Endometrial microvascular endothelial cells (primary cell): ENCODE results near the gene BCO1. TPM values are rescaled to one million over a fixed set of nuclear protein-coding genes. Genes with fewer than 3 reads are reported as not detected.

Source experiments
- in situ Hi-C: cut with HindIII; loops from 2 replicates; pipeline ENCODE4 v1.10.0; 2017; ENCODE audit warnings: low sequenced_read_pairs, low pct_unique_long_range_greater_than_20kb; ENCODE audit errors: inconsistent ontology term
- total RNA-seq: library from RNA; depleted of rRNA; stranded (reverse); fragments of >200 nt; gene quantifications from one replicate; pipeline ENCODE4 v1.2.3, GENCODE V29; 2015; ENCODE audit errors: inconsistent ontology term

BCO1 gene
- total RNA-seq, 1 donor from 2014 or later = not detected

GRCh38 chr16:81311762-81312161 is 73.3 kb downstream of the BCO1 start:
- in situ Hi-C loops = no loop called here

DNA sequence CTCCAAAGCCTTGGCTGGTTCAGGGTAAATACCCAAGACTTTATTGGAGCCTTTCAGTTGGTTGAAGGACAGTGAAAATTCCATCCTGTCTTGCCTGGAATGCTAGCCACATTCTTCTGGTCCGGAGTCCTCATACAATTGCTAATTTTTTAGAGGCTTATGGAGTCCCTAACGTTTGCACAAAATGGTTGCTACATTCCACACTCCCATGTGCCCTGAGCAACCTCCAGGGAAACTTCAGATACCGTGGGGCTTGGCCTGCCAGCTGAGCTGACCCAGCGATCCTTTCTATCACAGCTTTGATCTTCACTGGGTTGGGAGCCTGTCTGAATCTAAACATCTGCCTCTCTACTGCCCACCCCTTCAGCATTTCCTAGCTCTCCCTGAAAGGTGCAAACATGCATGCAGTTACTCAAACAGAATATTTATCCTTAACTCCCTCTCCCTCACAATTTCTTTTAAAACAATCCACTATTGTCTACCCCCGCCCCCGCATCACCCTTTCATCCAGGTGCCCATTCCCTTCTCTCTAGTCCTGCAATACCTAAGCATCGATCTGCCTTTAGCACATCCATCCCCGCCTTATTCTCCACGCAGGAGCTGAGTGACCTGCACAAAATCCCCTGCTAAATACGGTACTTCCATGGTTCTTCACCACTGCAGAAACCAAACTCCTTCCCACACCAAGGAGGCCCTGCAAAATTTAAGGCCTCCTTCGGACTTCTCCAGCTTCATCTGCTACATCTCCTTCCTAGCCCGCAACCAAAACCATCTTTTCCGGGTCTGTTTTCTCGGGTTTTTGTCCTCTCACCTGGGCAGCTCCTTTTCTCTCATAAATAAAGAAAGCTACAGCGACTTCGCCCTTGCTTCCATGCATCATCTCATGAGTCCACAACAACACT is 75.5 kb downstream of the BCO1 start:
- in situ Hi-C loops = no loop called here

- in situ Hi-C loops = no loop called here
Measured at GRCh38 chr16:81314603-81315270, 76.2 kb downstream of the BCO1 start, which contains the start of gene GAN. TSS of gene GAN (plus strand) at chr16:81314962. CDS start at chr16:81315114, 152 bp downstream.

DNA sequence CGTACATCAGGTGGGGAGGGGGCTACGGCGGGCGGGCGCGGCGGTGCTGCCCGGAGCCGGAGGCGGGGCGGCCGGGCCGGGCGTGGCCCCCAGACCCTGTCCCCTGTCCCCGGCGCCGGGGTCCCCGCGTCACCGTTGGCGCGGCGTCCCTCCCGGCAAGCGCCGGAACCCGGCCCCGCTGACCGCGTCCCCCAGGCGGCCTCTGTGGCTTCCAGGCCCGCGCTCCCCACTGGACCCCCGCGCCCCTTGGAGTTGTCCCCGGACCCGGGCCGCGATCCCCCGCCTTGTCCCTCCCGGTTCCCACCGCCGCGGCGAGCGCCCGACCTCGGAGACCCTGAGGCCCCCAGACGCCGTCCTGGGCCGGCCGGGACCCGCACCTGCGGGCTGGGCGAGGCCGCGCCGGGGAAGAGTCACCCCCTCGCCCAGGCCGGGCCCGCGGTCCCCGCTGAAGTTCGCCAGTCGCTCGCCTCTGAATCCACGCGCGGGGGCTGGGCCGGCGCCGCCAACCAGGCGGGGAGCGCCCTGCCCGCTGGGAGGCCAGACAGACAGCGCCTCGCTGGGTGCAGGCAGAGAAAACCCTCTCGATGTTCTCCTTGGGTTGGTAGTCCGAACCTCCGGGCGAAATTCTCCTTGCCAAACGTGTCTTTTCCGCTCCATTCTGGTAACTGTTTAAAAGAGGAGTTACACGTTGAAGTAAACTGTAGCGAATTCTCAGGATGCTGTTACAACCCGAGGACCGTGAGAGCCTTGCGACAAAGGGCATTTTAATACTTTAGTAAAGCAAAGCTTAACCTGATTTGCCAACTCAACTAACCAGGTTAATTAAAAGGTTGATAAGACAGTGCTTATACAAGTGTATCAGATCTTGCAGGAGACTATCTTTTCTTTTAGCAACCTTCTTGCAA is 77.0 kb downstream of the BCO1 start:
- in situ Hi-C loops = no loop called here

DNA sequence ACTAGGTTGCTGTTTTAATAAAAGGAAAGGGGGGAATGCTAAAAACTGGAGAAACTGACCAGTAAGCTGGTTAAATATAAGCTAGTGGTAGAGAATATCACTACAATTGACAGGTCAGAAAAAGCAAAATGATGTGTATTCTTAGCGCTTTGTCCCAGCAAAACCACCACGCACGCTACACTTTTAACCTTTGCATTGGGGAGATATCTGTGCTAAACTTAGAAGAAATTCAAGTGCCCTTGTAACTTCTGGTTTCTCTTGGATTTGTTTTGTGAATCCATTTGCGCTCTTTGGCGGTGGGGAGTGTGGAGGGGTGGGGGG is 77.6 kb downstream of the BCO1 start:
- in situ Hi-C loops = no loop called here

DNA sequence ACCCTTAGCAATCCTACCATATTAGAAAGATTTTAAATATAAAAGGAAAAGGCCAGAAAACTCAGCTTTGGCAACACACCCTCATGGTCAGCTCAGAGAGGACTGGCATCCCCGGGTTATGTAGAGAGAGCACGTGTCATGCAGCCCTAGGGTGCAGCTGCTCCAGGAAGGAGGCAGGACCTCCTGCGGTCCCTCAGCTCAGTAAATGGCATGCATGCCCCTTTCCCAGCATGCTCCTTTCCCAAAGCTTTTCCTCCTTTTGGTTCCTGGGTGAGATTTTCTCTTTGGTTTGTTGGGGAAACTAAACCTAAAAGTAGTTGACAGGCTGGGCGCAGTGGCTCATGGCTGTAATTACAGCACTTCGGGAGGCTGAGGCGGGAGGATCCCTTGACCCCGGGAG is 80.2 kb downstream of the BCO1 start:
- in situ Hi-C loops = no loop called here

DNA sequence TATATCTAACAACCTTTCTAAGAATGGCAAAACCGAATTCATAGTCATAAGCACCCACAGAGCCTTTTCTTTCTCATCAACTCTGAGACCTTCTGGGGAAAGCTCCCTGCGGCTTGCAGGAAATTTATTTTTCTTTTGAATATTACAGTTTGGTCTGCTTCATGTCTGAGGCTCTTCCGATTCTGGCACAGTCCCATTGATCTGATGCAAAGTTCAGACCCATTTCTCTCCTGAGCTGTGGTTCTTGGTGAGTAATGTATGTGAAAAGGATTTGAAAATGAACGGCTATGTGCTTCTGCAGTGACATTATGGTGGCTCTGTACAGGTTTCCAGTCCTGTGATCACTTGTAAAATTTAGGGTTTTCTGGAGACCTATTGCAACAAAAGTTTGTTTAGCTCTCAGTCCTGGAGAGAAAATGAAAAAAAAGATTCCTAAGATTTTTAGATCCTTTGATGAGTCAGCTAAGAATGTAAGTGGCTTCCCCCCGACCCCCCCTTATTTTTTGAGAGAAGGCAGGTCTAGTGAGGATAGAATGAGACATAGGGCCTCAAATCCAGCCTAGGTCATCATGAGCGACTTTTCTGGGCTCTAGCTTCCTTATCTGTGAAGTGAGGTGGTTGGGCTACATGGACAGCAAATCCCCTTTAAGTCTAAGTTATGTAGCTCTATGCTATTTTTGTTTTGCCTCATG is 80.9 kb downstream of the BCO1 start:
- in situ Hi-C loops = no loop called here

- in situ Hi-C loops = no loop called here
Measured at GRCh38 chr16:81321039-81321438, 82.5 kb downstream of the BCO1 start.

- in situ Hi-C loops = no loop called here
Measured at GRCh38 chr16:81321536-81321935, 83.0 kb downstream of the BCO1 start.

- in situ Hi-C loops = no loop called here
Measured at GRCh38 chr16:81324808-81325207, 86.3 kb downstream of the BCO1 start.

DNA sequence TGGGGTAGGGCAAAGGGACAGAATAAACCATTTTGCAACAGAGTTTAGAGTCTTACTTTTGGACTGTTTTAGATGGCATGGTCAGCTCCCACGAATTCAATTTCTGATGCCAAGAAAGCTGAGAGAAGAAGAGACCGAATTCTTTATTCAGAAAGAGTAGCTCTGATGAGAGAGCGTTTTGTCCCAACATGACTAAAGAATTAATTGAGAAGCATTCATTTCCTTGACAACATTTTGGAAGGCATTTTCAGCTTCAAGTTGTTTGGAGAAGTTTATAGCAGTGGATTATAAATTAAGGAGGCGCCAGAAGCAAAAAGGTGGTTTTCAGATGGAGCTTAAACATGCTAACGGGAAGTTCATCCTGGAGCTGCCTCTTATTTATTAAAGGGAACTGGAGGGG is 88.5 kb downstream of the BCO1 start:
- in situ Hi-C loops = no loop called here

DNA sequence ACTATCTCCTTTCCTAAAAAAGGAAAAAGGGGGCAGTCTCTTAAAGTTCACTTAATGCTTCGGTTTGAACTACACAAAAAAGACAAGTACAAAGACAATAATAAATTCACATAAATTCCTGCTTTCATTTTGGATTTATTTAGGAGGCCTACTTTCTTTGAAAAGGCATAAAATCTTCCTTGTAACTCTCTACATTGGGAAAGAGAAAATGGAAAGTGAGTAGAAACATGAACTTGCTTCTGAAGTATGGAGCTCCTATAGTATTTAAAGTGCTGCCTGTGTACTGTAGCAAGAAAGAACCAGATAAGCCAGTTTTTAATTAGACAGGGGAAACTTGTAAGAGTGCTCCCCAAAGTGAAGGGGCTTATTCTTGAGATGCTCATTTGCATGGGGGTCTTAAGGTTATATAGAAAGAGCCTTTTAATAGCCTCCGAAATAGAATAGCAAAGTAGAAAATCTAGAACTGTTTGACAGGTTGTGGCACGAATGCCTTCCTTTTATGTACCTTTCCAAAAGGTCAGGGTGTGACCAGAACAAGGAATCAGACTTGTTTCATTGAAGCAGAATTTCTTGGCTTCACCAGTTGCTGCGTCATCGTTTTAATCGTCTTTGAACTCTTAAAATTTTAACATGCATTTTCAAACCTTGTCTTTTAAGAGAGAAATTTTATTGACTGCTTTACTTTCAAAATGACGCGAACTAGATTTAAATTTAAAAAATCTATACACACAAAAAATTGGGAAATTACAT is 89.1 kb downstream of the BCO1 start:
- in situ Hi-C loops = no loop called here

DNA sequence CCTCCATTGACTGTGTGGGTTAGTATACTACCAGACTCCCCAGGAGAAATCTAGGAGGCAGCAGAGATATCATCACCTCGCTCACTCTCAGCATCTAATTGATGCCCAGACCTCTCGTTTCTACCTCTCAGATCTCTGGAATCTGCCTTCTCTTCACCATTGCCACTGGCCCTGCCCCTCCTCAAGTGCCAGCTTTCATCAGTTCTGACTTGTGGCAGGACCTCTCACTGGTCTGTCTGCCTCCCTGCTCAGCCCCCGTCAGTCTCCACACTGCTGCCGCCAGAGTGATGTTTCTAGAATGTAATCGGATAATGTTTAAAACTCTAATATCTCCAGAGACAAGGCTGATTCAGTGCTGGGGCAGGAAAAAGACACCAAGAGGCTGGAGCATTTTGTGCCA is 91.5 kb downstream of the BCO1 start:
- in situ Hi-C loops = no loop called here

DNA sequence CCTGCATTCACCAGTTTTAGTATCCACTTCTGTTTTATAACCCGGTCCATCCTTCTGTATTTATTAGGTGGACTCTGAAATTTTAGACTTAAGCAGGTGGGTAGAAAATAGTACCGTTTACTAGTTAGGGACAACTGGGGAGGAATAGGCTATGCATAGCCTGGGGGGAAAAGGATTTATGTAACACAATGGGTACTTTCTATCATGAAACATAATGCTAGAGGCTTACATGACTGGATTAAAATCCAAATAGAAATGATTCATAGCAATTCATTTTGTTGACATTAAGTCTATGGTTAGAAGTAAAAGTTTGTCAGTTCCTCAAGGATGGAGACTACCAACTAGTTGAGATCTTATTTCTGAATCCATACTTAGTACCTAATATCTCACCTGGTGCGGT is 94.9 kb downstream of the BCO1 start:
- in situ Hi-C loops = no loop called here

DNA sequence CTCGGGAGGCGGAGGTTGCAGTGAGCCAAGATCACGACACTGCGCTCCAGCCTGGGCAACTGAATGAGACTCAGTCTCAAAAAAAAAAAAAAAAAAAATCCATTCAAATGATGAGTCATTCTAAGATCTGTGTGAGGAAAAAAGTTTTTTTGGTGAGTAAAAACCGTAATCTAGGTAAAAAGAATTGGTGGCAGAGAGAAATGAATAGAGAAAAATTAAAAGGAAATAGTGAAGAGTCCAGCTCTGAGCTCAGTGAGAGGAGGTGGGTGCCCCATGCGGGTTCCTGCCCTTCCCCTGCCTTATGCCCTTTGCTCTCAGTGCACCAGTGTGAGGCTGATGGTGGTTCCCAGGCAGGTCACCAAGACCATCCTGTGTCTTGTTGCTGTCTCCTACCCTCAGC is 97.2 kb downstream of the BCO1 start:
- in situ Hi-C loops = no loop called here

- in situ Hi-C loops = no loop called here
Measured at GRCh38 chr16:81337097-81337496, 98.6 kb downstream of the BCO1 start.
